NT2/D1 (cell line): Measurements from ENCODE around the gene AKIP1.
A peak's percentile ranks its signal among the peaks of the same experiment; 100 is the strongest.

Experiments
- DNase-seq: peaks from one replicate; pipeline ENCODE4 v3.0.0-alpha.2; 2011; ENCODE audit warnings: low read depth, low spot score
- H3K27me3 ChIP-seq: 2 replicates; pipeline ENCODE4 v1.6.0; 2011; ENCODE audit warnings: mild to moderate bottlenecking; ENCODE audit not compliant: insufficient read length, insufficient read depth
- H3K36me3 ChIP-seq: 2 replicates; pipeline ENCODE4 v1.6.1; 2011; ENCODE audit warnings: mild to moderate bottlenecking, low read length, mixed read lengths; ENCODE audit not compliant: insufficient read depth, insufficient read length
- H3K4me1 ChIP-seq: 2 replicates; pipeline ENCODE4 v1.5.1; 2011; ENCODE audit not compliant: insufficient read depth, insufficient read length
- H3K4me3 ChIP-seq: 2 replicates; pipeline ENCODE4 v1.5.1; 2011; ENCODE audit warnings: low read depth; ENCODE audit not compliant: insufficient read length
- H3K9ac ChIP-seq: 2 replicates; pipeline ENCODE4 v1.6.0; 2011; ENCODE audit warnings: low read depth; ENCODE audit not compliant: insufficient read length
- H3K9me3 ChIP-seq: 2 replicates; pipeline ENCODE4 v1.5.1; 2011; ENCODE audit warnings: mild to moderate bottlenecking, low read length; ENCODE audit not compliant: insufficient read depth
- SUZ12 ChIP-seq: IDR thresholded peaks from 2 replicates; pipeline ENCODE4 v1.6.1; 2011; ENCODE audit not compliant: insufficient read length, insufficient read depth; ENCODE audit errors: extremely low read depth
- YY1 ChIP-seq: IDR thresholded peaks from 2 replicates; pipeline ENCODE4 v1.6.1; 2011; ENCODE audit not compliant: insufficient read length, insufficient read depth
- ZNF274 ChIP-seq: IDR thresholded peaks from 2 replicates; pipeline ENCODE4 v1.6.1; 2011; ENCODE audit warnings: mild to moderate bottlenecking, low read depth, low read length

The AKIP1 gene

GRCh38 chr11:8899119-8899753 lies 11.8 kb upstream of the AKIP1 start:
- TF ChIP-seq SUZ12: no peak
- TF ChIP-seq ZNF274: no peak
- TF ChIP-seq YY1: no peak

GRCh38 chr11:8905528-8906165 lies 5.3 kb upstream of the AKIP1 start:
- no peaks in the 10 kb centered on the region for H3K36me3 ChIP-seq
- no peak for TF ChIP-seq SUZ12
- TF ChIP-seq YY1: no peak
- TF ChIP-seq ZNF274: no peak
- H3K4me1 ChIP-seq: no peaks in the 10 kb centered on the region
- peaks cover 26% of the 10 kb centered on the region for H3K27me3 ChIP-seq
- no peak for DNase-seq
- no peak overlapping the region for H3K9ac ChIP-seq
- no peaks in the 10 kb centered on the region for H3K9me3 ChIP-seq
- no peak overlapping the region for H3K4me3 ChIP-seq

More at GRCh38 chr11:8899119-8899753, 11.8 kb upstream of the AKIP1 start:
- Histone ChIP-seq H3K4me3 (no peak overlapping the region), H3K27me3 (no peaks in the 10 kb centered on the region), H3K9ac (no peak overlapping the region), H3K4me1 (no peaks in the 10 kb centered on the region), H3K9me3 (peaks cover 17% of the 10 kb centered on the region), H3K36me3 (no peaks in the 10 kb centered on the region)
- DNase-seq: no peak

- DNase-seq: no peak
- no peak overlapping the region for H3K9ac ChIP-seq
- H3K9me3 ChIP-seq: no peaks in the 10 kb centered on the region
Measured at GRCh38 chr11:8907116-8907515, 3.9 kb upstream of the AKIP1 start.

GRCh38 chr11:8908099-8908498 lies 2.9 kb upstream of the AKIP1 start:
- no peak for DNase-seq
- TF ChIP-seq ZNF274: no peak
- no peak for TF ChIP-seq SUZ12
- no peak for TF ChIP-seq YY1
- peaks cover under 1% of the 10 kb centered on the region for H3K36me3 ChIP-seq

More at GRCh38 chr11:8907116-8907515, 3.9 kb upstream of the AKIP1 start:
- TF ChIP-seq ZNF274 (no peak), YY1 (no peak), SUZ12 (no peak)
- H3K4me1 ChIP-seq: no peaks in the 10 kb centered on the region
- H3K27me3 ChIP-seq: peaks cover 26% of the 10 kb centered on the region
- H3K36me3 ChIP-seq: no peaks in the 10 kb centered on the region
- H3K4me3 ChIP-seq: no peak overlapping the region

GRCh38 chr11:8910649-8911026 lies 351 bp upstream of the AKIP1 start:
- Histone ChIP-seq H3K9ac (peak overlapping the region; percentile 57), H3K27me3 (peaks cover 26% of the 10 kb centered on the region), H3K36me3 (peaks cover 21% of the 10 kb centered on the region), H3K4me3 (peak overlapping the region; percentile 50), H3K9me3 (no peaks in the 10 kb centered on the region), H3K4me1 (no peaks in the 10 kb centered on the region)
- no peak for DNase-seq
- TF ChIP-seq SUZ12 (no peak), ZNF274 (no peak)

More at GRCh38 chr11:8908099-8908498, 2.9 kb upstream of the AKIP1 start:
- H3K9me3 ChIP-seq: no peaks in the 10 kb centered on the region
- H3K4me3 ChIP-seq: no peak overlapping the region
- H3K9ac ChIP-seq: no peak overlapping the region
- no peaks in the 10 kb centered on the region for H3K4me1 ChIP-seq
- H3K27me3 ChIP-seq: peaks cover 26% of the 10 kb centered on the region

GRCh38 chr11:8913961-8914660 lies 3.1 kb downstream of the AKIP1 start:
- H3K9me3 ChIP-seq: no peaks in the 10 kb centered on the region
- peaks cover 42% of the 10 kb centered on the region for H3K36me3 ChIP-seq
- TF ChIP-seq SUZ12 (no peak), ZNF274 (no peak), YY1 (no peak)
- H3K27me3 ChIP-seq: peaks cover 13% of the 10 kb centered on the region
- H3K4me1 ChIP-seq: peaks cover 3% of the 10 kb centered on the region
- DNase-seq: no peak
- no peak overlapping the region for H3K4me3 ChIP-seq
- no peak overlapping the region for H3K9ac ChIP-seq

- no peak overlapping the region for H3K4me3 ChIP-seq
- peaks cover 45% of the 10 kb centered on the region for H3K36me3 ChIP-seq
- no peak for DNase-seq
- H3K9me3 ChIP-seq: no peaks in the 10 kb centered on the region
- no peak overlapping the region for H3K9ac ChIP-seq
- TF ChIP-seq SUZ12: no peak
- no peak for TF ChIP-seq ZNF274
- TF ChIP-seq YY1: no peak
- H3K4me1 ChIP-seq: peaks cover 3% of the 10 kb centered on the region
- peaks cover 7% of the 10 kb centered on the region for H3K27me3 ChIP-seq
Measured at GRCh38 chr11:8914661-8915018, 3.7 kb downstream of the AKIP1 start.
